Cardiac fibroblast (primary cell): ENCODE data around the gene MRPL46.

Experiments used
- DNase-seq, 2 donors: peaks; one replicate each; pipeline versions ENCODE4 v3.0.0 to v3.0.0-alpha.2; 2010; ENCODE audit warnings: low read depth in 2 of 2
- H3K4me3 ChIP-seq, 2 donors: replicated peaks in 1 of 2; 1 replicate in 1 of 2; 2 replicates in 1 of 2; pipeline ENCODE4 v1.5.1; 2011; ENCODE audit warnings: low read depth in 2 of 2, low read length in 2 of 2, mild to moderate bottlenecking in 2 of 2, moderate library complexity in 1 of 2
- TF ChIP-seq, protein P1 (sequence below): IDR thresholded peaks from one replicate; pipeline ENCODE4 v1.5.1; 2011; ENCODE audit warnings: low read depth, mild to moderate bottlenecking, low read length, inconsistent platforms

Gene MRPL46

GRCh38 chr15:88433046-88433685 is 34.0 kb downstream of the MRPL46 start:
- TF ChIP-seq, protein P1, sequence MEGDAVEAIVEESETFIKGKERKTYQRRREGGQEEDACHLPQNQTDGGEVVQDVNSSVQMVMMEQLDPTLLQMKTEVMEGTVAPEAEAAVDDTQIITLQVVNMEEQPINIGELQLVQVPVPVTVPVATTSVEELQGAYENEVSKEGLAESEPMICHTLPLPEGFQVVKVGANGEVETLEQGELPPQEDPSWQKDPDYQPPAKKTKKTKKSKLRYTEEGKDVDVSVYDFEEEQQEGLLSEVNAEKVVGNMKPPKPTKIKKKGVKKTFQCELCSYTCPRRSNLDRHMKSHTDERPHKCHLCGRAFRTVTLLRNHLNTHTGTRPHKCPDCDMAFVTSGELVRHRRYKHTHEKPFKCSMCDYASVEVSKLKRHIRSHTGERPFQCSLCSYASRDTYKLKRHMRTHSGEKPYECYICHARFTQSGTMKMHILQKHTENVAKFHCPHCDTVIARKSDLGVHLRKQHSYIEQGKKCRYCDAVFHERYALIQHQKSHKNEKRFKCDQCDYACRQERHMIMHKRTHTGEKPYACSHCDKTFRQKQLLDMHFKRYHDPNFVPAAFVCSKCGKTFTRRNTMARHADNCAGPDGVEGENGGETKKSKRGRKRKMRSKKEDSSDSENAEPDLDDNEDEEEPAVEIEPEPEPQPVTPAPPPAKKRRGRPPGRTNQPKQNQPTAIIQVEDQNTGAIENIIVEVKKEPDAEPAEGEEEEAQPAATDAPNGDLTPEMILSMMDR = no peak

GRCh38 chr15:88431441-88431840 is 35.7 kb downstream of the MRPL46 start:
- DNase-seq = no peak
- no peak overlapping the region for H3K4me3 ChIP-seq
- TF ChIP-seq, protein P1 = no peak

More at GRCh38 chr15:88433046-88433685, 34.0 kb downstream of the MRPL46 start:
- no peak for DNase-seq
- H3K4me3 ChIP-seq = no peak overlapping the region

DNA sequence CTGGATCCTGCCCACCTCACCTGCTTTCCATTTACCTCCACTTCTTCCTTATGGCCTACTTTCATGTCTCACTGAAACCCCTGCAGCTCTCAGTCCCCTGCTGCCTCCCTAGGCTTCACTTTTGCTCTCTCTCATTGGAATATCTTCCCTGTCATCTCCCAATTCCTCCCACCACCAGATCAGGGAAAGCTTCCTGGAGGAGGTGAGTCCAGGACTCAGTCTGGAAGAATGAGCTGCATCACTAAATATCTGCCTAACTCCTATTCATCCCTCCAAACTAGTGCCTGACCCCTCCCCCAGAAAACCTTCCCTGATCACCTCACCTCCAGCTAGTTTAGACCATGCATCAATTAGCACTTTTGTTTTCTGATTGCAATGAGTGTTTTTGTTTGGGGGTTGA is 37.1 kb downstream of the MRPL46 start:
- TF ChIP-seq, protein P1 = no peak
- H3K4me3 ChIP-seq = no peak overlapping the region
- DNase-seq = no peak

- no peak overlapping the region for H3K4me3 ChIP-seq
- no peak for DNase-seq
- TF ChIP-seq, protein P1 = no peak
Measured at GRCh38 chr15:88428805-88429605, 38.2 kb downstream of the MRPL46 start.

DNA sequence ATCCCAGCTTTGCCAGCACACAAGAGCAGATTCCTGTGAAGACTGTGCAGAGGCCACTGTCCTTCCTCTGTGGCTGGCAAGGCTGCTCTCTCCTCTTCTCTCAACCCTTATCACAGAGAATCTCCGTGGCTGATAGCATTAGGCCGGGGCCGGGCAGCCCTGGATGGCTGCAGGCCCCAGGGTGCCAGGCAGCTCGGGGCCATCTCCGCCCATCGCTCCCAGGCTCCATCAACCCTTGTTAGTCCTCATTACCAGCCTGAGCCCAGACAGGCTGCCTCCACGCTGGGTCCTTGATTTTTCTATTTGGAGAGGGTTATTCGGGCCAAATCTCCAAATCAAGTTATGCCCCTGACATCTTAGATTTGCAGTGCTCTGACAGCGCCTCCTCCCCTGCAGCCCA is 39.1 kb downstream of the MRPL46 start:
- no peak for DNase-seq
- TF ChIP-seq, protein P1 = no peak
- no peak overlapping the region for H3K4me3 ChIP-seq

DNA sequence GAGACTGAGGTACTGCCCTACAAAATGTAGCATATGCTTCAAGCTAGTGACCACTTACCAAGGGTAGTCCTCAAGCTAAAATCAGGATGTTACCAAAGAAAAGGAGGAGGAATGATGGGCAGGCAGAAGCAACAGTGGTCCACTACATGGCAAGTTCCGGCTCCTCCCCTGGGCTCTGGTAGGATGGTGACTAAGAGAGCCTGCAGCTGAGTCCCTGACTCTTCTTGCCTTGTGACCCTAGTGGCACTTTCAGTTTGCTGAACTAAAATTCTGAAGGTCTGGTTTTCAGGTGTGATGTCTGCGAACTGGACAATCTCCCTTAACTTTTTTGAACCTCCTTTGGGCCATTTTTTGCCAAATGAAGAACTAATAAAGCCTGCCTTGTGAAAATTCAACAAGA is 40.9 kb downstream of the MRPL46 start:
- TF ChIP-seq, protein P1 = no peak
- no peak for DNase-seq

More for the DNA sequence above, 40.9 kb downstream of the MRPL46 start:
- no peak overlapping the region for H3K4me3 ChIP-seq
